ENCODE measurements around the gene TDP1. TPM values are rescaled to one million over a fixed set of nuclear protein-coding genes. Genes with fewer than 3 reads are reported as not detected.

The TDP1 gene
- total and polyA plus RNA-seq, 2 experiments from 2014 or later: 12.1 to 19.4 TPM

- peaks cover 30% of the 10 kb centered on the region for H3K27me3 ChIP-seq
- H3K4me2 ChIP-seq: no peak overlapping the region
- DNase-seq (ENCODE audit: low spot score): no peak
- no peak overlapping the region for H3K4me3 ChIP-seq
- no peaks in the 10 kb centered on the region for H3K9me3 ChIP-seq (ENCODE audit: low read depth)
- H3K4me1 ChIP-seq (ENCODE audit: insufficient read depth): no peaks in the 10 kb centered on the region
- no peaks in the 10 kb centered on the region for H4K20me1 ChIP-seq (ENCODE audit: insufficient read depth, poor library complexity, severe bottlenecking)
- no peak overlapping the region for H3K27ac ChIP-seq
- 87% methylated on average over 3 of the region's 3 CpGs for WGBS (ENCODE audit: low lambda C conversion rate, missing lambda C conversion rate)
- no peaks in the 10 kb centered on the region for H3K79me2 ChIP-seq
- no peak overlapping the region for H2AFZ ChIP-seq
- no peaks in the 10 kb centered on the region for H3K36me3 ChIP-seq (replicated peaks; ENCODE audit: insufficient read depth, low read depth)
- TF ChIP-seq EZH2phosphoT487 (IDR thresholded peaks at IDR 0.05; ENCODE audit: low read depth, severe bottlenecking, unreplicated experiment) (no peak), EZH2 (IDR thresholded peaks at IDR 0.05; ENCODE audit: borderline replicate concordance) (no peak), CTCF (IDR thresholded peaks at IDR 0.05; ENCODE audit: poor library complexity) (no peak)
- H3K9me2 ChIP-seq (replicated peaks; ENCODE audit: insufficient read depth): no peaks in the 10 kb centered on the region
Observed at GRCh38 chr14:90049390-90049789, 93.7 kb downstream of the TDP1 start.

- Histone ChIP-seq H3K27me3 (peaks cover 37% of the 10 kb centered on the region), H3K79me2 (no peaks in the 10 kb centered on the region), H3K36me3 (replicated peaks; ENCODE audit: insufficient read depth, low read depth) (no peaks in the 10 kb centered on the region), H3K4me1 (ENCODE audit: insufficient read depth) (no peaks in the 10 kb centered on the region), H3K9me3 (ENCODE audit: low read depth) (no peaks in the 10 kb centered on the region), H4K20me1 (ENCODE audit: insufficient read depth, poor library complexity, severe bottlenecking) (no peaks in the 10 kb centered on the region), H2AFZ (no peak overlapping the region), H3K27ac (no peak overlapping the region), H3K9me2 (replicated peaks; ENCODE audit: insufficient read depth) (no peaks in the 10 kb centered on the region), H3K4me3 (no peak overlapping the region), H3K4me2 (no peak overlapping the region)
- WGBS (ENCODE audit: low lambda C conversion rate, missing lambda C conversion rate): 81% methylated on average over 4 of the region's 4 CpGs
- no peak for DNase-seq (ENCODE audit: low spot score)
- TF ChIP-seq EZH2 (IDR thresholded peaks at IDR 0.05; ENCODE audit: borderline replicate concordance) (no peak), CTCF (IDR thresholded peaks at IDR 0.05; ENCODE audit: poor library complexity) (no peak), EZH2phosphoT487 (IDR thresholded peaks at IDR 0.05; ENCODE audit: low read depth, severe bottlenecking, unreplicated experiment) (no peak)
Observed at GRCh38 chr14:90050271-90050670, 94.5 kb downstream of the TDP1 start.

- TF ChIP-seq EZH2phosphoT487 (IDR thresholded peaks at IDR 0.05; ENCODE audit: low read depth, severe bottlenecking, unreplicated experiment) (no peak), CTCF (IDR thresholded peaks at IDR 0.05; ENCODE audit: poor library complexity) (no peak), EZH2 (IDR thresholded peaks at IDR 0.05; ENCODE audit: borderline replicate concordance) (no peak)
- no peak overlapping the region for H2AFZ ChIP-seq
- no peak overlapping the region for H3K4me3 ChIP-seq
- H3K4me1 ChIP-seq (ENCODE audit: insufficient read depth): no peaks in the 10 kb centered on the region
- no peaks in the 10 kb centered on the region for H4K20me1 ChIP-seq (ENCODE audit: insufficient read depth, poor library complexity, severe bottlenecking)
- H3K4me2 ChIP-seq: no peak overlapping the region
- H3K27ac ChIP-seq: no peak overlapping the region
- no peak for DNase-seq (ENCODE audit: low spot score)
- H3K36me3 ChIP-seq (replicated peaks; ENCODE audit: insufficient read depth, low read depth): no peaks in the 10 kb centered on the region
- H3K79me2 ChIP-seq: no peaks in the 10 kb centered on the region
- WGBS (ENCODE audit: low lambda C conversion rate, missing lambda C conversion rate): 65% methylated on average over 2 of the region's 2 CpGs
- peaks cover 51% of the 10 kb centered on the region for H3K27me3 ChIP-seq
- no peaks in the 10 kb centered on the region for H3K9me3 ChIP-seq (ENCODE audit: low read depth)
- H3K9me2 ChIP-seq (replicated peaks; ENCODE audit: insufficient read depth): no peaks in the 10 kb centered on the region
Observed at GRCh38 chr14:90053044-90053443, 97.3 kb downstream of the TDP1 start.

- DNase-seq (ENCODE audit: low spot score): no peak
- no peak overlapping the region for H3K4me3 ChIP-seq
- 91% methylated on average over 1 of the region's 1 CpG for WGBS (ENCODE audit: low lambda C conversion rate, missing lambda C conversion rate)
- no peaks in the 10 kb centered on the region for H3K9me3 ChIP-seq (ENCODE audit: low read depth)
- TF ChIP-seq EZH2phosphoT487 (IDR thresholded peaks at IDR 0.05; ENCODE audit: low read depth, severe bottlenecking, unreplicated experiment): no peak
- TF ChIP-seq EZH2 (IDR thresholded peaks at IDR 0.05; ENCODE audit: borderline replicate concordance): no peak
- TF ChIP-seq CTCF (IDR thresholded peaks at IDR 0.05; ENCODE audit: poor library complexity): no peak
- no peaks in the 10 kb centered on the region for H3K36me3 ChIP-seq (replicated peaks; ENCODE audit: insufficient read depth, low read depth)
- H2AFZ ChIP-seq: no peak overlapping the region
- H3K27me3 ChIP-seq: peaks cover 68% of the 10 kb centered on the region
- H3K9me2 ChIP-seq (replicated peaks; ENCODE audit: insufficient read depth): no peaks in the 10 kb centered on the region
- no peaks in the 10 kb centered on the region for H4K20me1 ChIP-seq (ENCODE audit: insufficient read depth, poor library complexity, severe bottlenecking)
- no peaks in the 10 kb centered on the region for H3K79me2 ChIP-seq
- no peak overlapping the region for H3K4me2 ChIP-seq
- no peaks in the 10 kb centered on the region for H3K4me1 ChIP-seq (ENCODE audit: insufficient read depth)
- no peak overlapping the region for H3K27ac ChIP-seq
Observed at GRCh38 chr14:90054803-90055202, 99.1 kb downstream of the TDP1 start.
